GM21528 (cell line): ENCODE measurements around the gene CLSTN1.
"Not testable (repeated sequence)": the region's sequence is repeated elsewhere in the genome, so short reads cannot be mapped to it uniquely, and the experiment has no call there.

Source experiments
- ATAC-seq: cut with Tn5 transposase; IDR thresholded peaks from one replicate; pipeline ENCODE4 v1.9.1; 2021; ENCODE audit warnings: mild to moderate bottlenecking, moderate library complexity; ENCODE audit not compliant: unreplicated experiment, low FRiP score

The CLSTN1 gene

GRCh38 chr1:9833632-9834031 is 9.9 kb upstream of the CLSTN1 start:
- ATAC-seq: no peak

- no peak for ATAC-seq
Measured at GRCh38 chr1:9827558-9828185, 3.9 kb upstream of the CLSTN1 start.

GRCh38 chr1:9826616-9827015 is 2.9 kb upstream of the CLSTN1 start:
- no peak for ATAC-seq

DNA sequence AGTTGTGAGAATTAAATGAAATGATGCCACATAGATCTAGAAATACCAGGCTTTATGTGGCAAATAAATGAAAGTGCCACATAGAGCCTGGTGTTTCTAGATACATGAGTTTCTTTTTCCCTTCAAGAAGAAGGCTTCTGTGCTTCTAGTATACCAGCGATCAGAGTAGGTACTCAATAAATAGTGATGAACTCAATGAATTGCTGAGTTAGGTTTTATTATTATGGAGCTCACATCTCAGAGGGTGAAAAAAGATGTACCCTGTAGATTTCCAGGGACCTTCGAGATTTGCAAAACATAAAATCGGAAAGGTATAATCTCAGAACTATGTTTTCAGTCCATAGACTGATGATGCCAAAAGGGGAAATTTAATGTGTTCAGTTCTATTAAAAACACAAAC is 2.3 kb upstream of the CLSTN1 start:
- no peak for ATAC-seq

DNA sequence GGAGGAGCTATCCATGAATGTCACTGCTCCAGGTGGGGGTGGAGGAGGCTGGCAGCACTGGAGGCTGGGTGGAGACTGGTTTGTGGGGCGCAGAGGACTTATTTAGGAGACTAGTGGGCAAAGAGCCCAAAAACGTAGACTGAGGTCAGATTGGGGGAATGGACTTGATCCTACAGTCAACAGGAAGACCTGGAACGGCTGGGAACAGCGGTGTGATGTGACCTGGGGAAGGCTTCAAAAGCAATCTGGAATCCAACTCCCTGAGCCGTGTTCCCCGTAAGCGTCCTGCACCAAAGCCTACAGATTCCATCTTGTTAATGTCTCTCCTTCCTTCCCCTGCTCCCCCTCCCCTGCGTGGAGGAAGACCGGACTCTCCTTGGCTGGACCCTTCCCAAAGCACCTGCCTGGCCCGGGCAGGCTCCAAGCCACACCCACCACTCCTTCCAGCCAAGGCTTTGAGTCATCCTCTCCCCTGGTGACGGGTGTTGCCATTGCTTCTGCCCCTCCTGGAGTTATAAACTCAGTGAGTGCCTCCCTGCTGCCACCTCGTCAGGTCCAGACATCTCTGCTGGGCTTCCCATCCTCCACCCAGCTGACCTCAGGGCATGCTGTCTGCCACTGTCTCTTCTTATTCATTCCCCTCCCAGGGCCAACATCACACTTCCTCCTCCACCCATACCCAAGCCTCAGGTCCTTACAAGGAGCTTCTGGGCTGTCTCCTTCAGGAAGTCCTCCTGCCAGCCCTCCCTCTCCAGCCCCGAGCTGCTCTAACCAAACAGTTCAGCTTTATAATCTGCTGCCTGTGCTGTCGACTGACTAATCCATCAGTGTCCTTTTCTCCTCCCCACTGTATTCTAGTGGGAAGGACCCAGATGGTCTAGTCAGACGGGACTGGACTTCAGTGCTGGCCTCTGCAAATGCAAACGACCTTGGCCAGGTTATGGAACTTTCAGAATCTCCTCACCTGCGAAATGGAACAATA is 1.6 kb upstream of the CLSTN1 start:
- no peak for ATAC-seq

GRCh38 chr1:9824702-9825089 is 931 bp upstream of the CLSTN1 start:
- ATAC-seq: no peak

GRCh38 chr1:9823693-9823942 is 147 bp downstream of the CLSTN1 start:
- peak; percentile 16 for ATAC-seq

- peak; percentile 9 for ATAC-seq
Measured at GRCh38 chr1:9822897-9823692, 670 bp downstream of the CLSTN1 start.

GRCh38 chr1:9822490-9822889 is 1.3 kb downstream of the CLSTN1 start:
- no peak for ATAC-seq

GRCh38 chr1:9821710-9822109 is 2.1 kb downstream of the CLSTN1 start:
- ATAC-seq: no peak

DNA sequence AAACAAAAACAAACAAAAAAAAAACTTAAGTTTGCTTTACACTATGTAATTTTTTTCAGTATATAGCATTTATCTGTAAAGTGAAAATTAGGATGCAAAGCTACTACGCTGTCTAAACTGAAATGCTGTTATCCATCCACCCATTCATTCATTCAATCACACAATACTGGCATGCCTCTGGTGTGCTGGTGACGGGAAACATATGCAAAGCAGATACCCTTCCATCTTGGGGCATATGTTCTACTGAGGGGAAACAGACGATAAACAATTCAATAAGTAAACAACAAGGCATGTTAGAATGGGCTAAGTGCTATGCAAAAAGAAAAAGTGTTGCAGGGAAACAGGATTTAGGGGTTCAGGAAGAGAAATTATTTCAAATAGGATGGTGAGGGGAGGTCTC is 3.2 kb downstream of the CLSTN1 start:
- no peak for ATAC-seq

DNA sequence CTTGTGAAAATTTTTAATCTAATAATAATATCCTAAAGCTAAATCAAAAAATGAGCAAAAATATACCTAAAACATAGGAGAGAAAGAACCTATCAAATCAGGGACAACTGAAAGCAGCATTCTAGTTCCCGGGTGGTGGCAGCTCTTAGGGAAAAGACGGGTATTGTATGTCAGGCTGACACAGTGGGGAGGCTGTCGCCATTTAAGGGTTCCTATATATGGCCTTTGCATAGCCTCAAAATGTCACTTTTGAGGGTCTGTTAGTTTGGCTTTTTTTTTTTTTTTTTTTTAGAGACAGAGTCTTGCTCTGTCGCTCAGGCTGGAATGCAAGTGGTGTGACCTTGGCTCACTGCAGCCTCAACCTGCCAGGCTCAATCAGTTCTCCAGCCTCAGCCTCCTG is 6.0 kb downstream of the CLSTN1 start:
- no peak for ATAC-seq

GRCh38 chr1:9816199-9816598 is 7.6 kb downstream of the CLSTN1 start:
- no peak for ATAC-seq

DNA sequence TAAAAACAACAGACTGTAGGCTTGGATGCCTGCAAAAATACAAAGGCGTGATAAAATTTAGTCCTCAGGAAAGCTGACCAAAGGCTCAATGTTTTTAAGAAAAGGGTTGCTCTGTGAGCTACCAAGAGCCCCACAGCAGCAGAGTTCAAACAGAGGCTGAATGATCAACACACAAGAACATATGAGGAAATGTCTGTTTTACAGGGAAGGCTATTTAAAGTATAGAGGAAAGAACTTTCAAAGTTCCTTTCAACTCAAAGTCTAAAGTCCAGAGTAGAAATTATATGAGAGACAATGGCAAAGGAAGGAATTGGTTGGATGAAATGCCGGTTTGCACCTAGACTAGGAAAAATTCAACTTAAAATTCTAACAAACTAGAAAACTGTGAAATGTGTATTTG is 8.6 kb downstream of the CLSTN1 start:
- ATAC-seq: no peak

GRCh38 chr1:9814619-9815018 is 9.1 kb downstream of the CLSTN1 start:
- no peak for ATAC-seq

DNA sequence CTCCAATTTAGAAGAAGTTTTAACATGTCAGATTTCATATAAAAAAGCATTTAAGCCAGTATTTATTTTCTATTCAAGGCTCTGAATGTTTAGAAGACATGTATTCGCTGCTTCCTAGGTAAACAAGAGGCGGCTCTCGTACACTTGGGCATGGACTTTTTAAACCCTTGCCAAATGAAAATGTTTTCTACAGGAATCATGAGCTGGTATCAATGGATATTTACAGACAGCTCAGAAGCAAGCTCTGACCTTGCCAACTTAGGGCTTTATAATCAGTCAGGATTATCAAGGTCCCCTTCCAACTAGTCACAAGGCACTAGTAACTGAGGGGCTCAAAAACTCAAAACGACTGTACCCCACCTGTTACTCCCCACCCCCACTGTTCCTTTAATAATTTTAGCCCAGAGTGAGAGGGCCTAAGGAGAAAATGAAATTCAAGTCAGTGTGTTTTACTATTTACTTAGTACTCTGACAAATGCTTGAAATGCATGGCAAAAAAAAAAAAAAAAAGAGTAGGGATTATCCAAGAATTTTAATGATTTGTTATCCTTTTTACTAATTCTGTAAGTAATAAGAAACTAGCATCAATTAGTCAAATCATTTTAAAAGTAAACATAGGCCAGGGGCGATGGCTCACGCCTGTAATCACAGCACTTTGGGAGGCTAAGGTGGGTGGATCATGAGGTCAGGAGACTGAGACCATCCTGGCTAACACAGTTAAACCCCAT is 12.4 kb downstream of the CLSTN1 start:
- no peak for ATAC-seq

DNA sequence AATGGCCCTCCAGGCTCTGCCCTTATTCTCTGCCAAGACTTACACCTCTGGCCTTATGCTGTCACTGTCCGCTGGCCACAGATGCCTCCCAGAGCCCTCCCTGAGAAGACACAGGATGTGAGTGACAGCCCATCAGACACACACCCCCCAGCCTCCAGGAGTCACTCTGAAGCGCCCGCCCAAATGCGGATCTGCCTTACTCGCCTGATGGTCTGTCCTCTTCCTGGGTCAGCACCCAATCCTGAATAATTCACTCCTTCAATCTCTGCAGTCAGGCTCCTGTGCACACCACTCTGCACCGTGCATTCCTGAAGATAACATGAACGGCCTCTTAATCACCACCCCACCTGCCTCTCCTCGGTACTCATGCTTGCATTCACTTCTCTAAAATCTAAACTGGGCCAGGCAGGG is 14.7 kb downstream of the CLSTN1 start:
- no peak for ATAC-seq

GRCh38 chr1:9808459-9808858 is 15.3 kb downstream of the CLSTN1 start:
- no peak for ATAC-seq

GRCh38 chr1:9807541-9807940 is 16.2 kb downstream of the CLSTN1 start:
- ATAC-seq: no peak

DNA sequence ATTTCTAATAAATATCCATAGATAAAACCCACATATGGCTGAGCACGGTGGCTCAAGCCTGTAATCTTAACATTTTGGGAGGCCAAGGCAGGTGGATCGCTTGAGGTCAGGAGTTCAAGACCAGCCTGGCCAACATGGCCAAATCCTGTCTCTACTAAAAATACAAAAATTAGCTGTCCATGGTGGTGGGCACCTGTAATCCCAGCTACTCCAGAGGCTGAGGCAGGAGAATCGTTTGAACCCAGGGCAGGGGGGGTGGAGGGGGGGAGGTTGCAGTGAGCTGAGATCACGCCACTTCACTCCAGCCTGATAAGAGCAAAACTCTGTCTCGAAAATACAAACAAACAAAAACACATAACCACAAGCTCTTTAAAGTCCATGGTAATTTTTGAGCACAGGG is 17.8 kb downstream of the CLSTN1 start:
- ATAC-seq: not testable (repeated sequence)

- ATAC-seq: no peak
Measured at GRCh38 chr1:9805006-9805508, 18.7 kb downstream of the CLSTN1 start.
